GM19397 (cell line): Measurements from ENCODE around the gene SIK3.

Source experiments
- ATAC-seq: cut with Tn5 transposase; IDR thresholded peaks from one replicate; pipeline ENCODE4 v1.9.1; 2021; ENCODE audit warnings: mild to moderate bottlenecking, moderate library complexity; ENCODE audit not compliant: unreplicated experiment

The SIK3 gene

GRCh38 chr11:116871248-116871647 is 227.0 kb downstream of the SIK3 start:
- ATAC-seq: no peak

GRCh38 chr11:116870054-116870453 is 228.2 kb downstream of the SIK3 start:
- no peak for ATAC-seq

DNA sequence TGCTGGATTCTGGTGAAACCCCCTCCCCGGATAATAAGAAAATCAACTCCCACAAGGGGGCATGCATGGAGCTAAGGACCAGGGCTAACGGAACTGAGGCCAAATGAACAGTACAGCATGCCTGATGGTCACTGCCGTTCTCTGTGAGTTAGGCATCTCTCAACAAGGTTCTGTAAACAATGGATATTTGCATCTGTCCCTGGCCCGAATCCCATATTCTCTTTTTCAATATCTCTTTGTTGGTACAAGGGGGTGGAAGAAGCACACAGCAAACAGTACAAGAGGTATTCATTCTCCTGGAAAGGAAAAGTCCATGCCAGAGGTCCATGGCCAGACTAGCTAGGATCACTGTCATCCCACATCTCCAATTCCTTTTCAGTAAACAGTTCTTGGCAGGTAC is 228.6 kb downstream of the SIK3 start:
- no peak for ATAC-seq

GRCh38 chr11:116868066-116868465 is 230.2 kb downstream of the SIK3 start:
- ATAC-seq: no peak

GRCh38 chr11:116867619-116868018 is 230.6 kb downstream of the SIK3 start:
- ATAC-seq: no peak

DNA sequence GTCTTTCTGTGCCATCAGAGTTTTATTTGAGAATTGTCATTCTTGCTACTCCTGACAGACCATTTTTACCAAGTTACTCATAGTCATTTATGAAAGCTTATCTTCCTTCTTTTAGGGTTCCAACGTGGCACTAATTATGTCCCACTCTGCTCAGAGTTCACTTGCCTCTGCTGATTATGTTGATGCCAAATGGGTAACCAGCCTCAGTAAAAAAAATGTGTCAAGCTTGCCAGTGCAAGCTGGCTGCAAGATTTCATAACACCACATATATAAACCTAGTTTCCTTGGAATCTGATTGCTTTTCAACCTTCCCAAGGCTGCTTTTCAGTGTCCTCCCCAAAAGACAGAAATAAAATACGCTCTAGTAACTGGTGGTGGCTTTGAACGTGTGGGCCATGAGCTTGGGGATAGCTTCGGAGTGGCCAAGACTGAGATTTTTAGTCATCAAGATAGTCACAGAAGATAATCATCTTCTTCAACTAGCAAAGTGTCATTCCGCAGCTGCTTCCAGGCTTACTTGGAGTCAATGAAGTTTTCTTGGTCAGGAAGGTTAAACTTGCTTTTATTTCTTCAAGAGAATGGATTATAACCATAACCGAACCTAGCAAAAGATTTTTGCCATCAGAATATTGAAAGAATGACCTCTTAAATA is 231.3 kb downstream of the SIK3 start:
- ATAC-seq: no peak

DNA sequence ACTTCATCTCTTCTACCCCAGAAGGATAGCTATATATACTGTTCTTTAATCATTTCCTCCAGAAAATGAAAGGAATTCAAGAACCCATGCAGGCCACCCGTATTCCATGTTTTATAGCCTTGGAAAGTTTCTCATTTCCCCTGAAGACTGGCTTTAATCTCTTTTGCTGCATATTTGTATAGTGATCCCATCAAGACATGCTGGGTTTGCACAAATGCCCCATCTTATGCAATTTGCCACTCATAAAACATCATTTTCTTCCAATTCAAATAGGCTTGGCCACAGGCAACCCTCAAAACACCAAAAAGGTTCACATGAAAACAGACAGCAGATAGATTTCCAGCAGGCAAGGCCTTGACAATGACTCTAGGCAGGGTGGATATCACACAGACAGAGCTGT is 232.5 kb downstream of the SIK3 start:
- no peak for ATAC-seq

GRCh38 chr11:116864531-116864930 is 233.7 kb downstream of the SIK3 start:
- no peak for ATAC-seq

DNA sequence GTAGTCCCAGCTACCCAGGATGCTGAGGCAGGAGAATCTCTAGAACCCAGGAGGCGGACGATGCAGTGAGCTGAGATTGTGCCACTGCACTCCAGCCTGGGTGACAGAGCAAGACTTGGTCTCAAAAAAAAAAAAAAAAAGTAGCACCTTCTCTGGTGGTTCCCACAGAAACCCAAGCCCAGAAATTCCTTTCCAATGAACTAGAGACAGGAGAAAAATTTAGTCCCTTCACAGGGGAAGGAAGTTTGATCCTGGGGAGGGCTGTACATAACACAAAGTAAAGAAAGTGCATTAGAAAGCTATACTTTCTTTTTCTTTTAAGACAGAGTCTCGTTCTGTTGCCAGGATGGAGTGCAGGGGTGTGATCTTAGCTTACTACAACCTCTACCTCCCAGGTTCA is 235.3 kb downstream of the SIK3 start:
- no peak for ATAC-seq

GRCh38 chr11:116862185-116862584 is 236.0 kb downstream of the SIK3 start:
- ATAC-seq: no peak

DNA sequence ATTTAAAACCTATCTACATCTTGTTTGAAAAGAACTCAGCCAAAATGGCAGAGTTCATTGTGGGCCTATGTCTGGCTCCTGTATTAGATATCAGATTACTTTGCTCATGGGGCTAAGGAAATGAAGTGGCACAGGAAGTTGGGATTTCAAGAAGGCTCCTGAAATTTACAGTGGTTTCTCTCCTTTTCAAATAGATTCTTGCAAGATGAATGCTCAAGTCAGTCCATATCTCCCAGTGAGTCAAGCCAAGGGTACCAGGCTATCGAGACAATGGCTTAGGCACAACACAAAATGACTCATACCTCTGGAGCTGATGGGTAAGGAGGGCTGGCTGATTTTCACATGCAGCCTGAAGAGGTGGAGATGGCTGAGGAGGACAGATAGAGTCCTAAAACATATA is 236.7 kb downstream of the SIK3 start:
- no peak for ATAC-seq

DNA sequence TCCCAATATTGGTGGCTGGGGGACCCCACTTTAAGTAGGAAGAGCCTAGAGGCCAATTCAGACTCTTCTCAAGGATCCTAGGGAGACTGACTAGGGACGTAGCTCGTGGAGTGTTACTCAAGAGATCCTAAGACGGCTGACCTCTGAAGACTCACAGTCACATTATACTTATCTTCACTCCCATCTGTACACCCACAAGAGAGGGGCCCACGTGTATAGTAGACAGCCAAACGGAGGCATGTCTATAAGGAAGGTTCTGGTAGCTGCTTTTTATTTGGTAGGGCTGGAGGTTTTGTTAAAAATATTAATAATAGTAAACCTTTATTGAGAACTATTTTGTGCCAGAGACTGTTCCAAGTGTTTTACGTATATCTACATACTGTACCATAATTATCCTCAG is 237.9 kb downstream of the SIK3 start:
- no peak for ATAC-seq

DNA sequence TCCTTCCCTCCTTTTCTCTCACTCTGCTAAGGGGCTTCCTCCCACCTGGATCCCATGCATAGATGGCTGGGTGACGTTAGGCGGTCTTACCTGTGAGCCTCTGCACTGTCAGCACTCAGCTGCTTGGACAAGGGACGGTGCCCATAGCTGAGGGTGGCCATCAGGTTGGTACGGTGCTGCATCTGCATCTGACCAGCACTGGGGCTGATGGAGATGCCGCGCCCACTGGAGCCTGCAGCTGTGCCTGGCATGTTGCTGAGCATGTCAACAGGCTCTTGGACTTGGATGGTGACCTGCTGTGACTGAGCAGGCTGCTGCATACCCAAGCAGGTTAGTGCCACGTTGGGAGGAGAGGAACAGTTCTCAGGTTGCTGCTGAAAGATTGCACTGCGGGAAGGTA is 239.1 kb downstream of the SIK3 start:
- ATAC-seq: no peak

DNA sequence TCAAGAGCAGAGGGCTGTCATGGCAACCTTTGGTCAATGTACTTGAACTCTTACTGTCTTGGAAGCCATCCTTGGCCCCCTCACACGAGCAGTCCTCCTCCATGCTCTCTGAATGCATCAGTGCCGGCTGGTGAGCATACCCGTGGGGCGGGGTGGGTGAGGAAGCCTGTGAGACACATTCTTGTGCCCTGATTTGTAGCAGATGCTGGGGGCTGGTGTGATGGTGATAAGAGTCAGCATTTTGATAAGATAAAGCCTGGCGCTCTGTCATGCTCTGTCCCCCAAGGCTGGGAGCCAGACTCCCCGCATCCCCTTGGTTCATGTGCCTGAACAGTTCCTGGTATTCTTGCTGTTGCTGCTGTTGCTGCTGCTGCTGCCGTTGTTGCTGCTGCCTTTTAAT is 240.3 kb downstream of the SIK3 start:
- no peak for ATAC-seq

GRCh38 chr11:116857316-116857715 is 240.9 kb downstream of the SIK3 start:
- no peak for ATAC-seq

DNA sequence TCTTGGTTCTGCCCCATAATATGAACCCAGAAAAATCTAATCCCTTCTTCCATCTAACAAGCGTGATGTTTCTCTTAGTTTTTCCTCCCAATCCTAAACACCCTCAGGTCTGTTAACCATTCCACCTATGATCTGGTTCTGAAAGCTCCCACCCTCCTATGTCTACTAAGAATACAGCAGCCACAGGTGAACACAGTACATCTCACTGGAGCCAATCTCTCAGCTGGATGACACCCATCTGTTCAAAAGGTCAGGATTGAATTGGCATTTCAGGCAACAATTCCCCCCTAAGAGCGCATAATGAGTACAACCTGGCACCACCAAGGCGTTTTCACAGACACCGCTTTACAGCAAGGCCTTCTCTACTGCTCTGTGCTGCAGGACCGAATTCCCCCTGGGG is 241.8 kb downstream of the SIK3 start:
- ATAC-seq: no peak

- ATAC-seq: no peak
Measured at GRCh38 chr11:116855413-116855812, 242.8 kb downstream of the SIK3 start.

GRCh38 chr11:116853461-116854073 is 244.7 kb downstream of the SIK3 start:
- ATAC-seq: peak; percentile 86

- ATAC-seq: no peak
Measured at GRCh38 chr11:116852261-116853031, 245.8 kb downstream of the SIK3 start.

- ATAC-seq: no peak
Measured at GRCh38 chr11:116851626-116852025, 246.6 kb downstream of the SIK3 start.

GRCh38 chr11:116849486-116849885 is 248.7 kb downstream of the SIK3 start:
- ATAC-seq: no peak

DNA sequence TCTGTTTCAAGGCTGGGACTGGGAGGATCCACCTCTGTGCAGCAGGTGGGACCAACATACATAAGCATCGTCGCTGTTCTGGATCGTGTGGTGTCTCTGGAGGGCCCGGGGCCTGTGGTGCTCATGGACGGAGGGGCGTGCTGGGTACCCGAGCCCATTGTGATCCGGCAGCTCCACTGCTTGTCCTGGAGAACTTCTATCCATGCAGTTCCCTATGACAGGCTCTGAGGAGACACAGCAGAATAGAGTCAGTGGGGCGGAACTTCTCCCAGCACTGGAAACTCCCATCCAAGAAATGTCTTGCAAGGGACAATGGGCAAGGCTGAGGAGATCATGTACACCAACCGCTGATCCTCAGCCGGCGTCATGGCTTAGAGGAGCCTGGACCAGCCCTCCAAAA is 249.2 kb downstream of the SIK3 start:
- no peak for ATAC-seq
